Measurements from ENCODE around the gene SPECC1.

The SPECC1 gene

DNA sequence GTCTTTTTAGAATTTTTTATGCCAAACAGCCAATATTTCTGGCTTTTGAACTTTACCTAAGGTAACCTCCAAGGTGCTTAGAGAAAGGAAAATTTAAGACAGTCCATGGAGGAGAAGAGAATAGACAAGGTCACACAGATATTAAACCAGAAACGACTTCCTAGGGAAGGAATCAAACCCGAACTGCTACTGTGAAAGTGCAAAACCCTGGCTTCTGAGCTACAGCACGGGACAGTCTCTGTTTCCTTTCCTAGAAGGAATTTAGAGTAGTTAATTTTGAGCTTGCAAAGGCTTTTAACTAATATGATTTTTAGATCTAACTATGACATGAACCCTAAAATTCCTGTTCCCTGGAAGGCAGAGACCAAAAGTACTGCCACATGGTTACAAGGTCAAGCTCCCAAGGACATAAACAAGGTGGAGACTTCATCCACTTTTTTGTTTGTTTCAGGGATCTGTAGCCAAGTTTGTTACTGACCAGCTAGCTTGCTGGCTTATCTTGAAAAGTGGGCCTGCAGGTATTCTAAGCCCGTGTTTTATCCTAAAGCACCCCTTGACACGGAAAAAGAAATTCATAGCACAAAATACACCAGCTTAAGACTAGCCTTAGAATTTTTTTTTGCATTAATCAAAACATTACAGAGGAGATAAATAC, 188.2 kb downstream of the SPECC1 start:
- no peak overlapping the region for H3K9ac ChIP-seq (ENCODE audit: low read length)
- H3K9me2 ChIP-seq (ENCODE audit: low read depth, low read length), result no peaks in the 10 kb centered on the region
- no peak overlapping the region for H3K4me3 ChIP-seq (ENCODE audit: low read depth, low read length, poor library complexity, severe bottlenecking)
- no peak overlapping the region for H2AFZ ChIP-seq (ENCODE audit: low read length)
- no peak overlapping the region for H3K4me2 ChIP-seq (ENCODE audit: low read length)
- TF ChIP-seq, protein P1, sequence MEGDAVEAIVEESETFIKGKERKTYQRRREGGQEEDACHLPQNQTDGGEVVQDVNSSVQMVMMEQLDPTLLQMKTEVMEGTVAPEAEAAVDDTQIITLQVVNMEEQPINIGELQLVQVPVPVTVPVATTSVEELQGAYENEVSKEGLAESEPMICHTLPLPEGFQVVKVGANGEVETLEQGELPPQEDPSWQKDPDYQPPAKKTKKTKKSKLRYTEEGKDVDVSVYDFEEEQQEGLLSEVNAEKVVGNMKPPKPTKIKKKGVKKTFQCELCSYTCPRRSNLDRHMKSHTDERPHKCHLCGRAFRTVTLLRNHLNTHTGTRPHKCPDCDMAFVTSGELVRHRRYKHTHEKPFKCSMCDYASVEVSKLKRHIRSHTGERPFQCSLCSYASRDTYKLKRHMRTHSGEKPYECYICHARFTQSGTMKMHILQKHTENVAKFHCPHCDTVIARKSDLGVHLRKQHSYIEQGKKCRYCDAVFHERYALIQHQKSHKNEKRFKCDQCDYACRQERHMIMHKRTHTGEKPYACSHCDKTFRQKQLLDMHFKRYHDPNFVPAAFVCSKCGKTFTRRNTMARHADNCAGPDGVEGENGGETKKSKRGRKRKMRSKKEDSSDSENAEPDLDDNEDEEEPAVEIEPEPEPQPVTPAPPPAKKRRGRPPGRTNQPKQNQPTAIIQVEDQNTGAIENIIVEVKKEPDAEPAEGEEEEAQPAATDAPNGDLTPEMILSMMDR (IDR thresholded peaks at IDR 0.05; ENCODE audit: low read length), result no peak
- no peak for TF ChIP-seq EZH2 (IDR thresholded peaks at IDR 0.05; ENCODE audit: borderline replicate concordance, low read length)
- no peaks in the 10 kb centered on the region for H3K36me3 ChIP-seq (ENCODE audit: insufficient read depth, low read length)
- no peaks in the 10 kb centered on the region for H4K20me1 ChIP-seq (ENCODE audit: insufficient read depth, low read length)
- no peaks in the 10 kb centered on the region for H3F3A ChIP-seq (ENCODE audit: insufficient read depth, low read length)
- peaks cover 11% of the 10 kb centered on the region; the same call in 1 of the 2 replicates for H3K9me3 ChIP-seq (ENCODE audit: low read length)
- H3K79me2 ChIP-seq (ENCODE audit: insufficient read depth, low read length), result no peaks in the 10 kb centered on the region
- no peak overlapping the region for H3K27ac ChIP-seq (ENCODE audit: low read depth, low read length, poor library complexity, severe bottlenecking)
- no peaks in the 10 kb centered on the region for H3K4me1 ChIP-seq (ENCODE audit: insufficient read depth, low read length, severe bottlenecking)
- no peaks in the 10 kb centered on the region for H3K27me3 ChIP-seq (ENCODE audit: insufficient read depth, low read length)

DNA sequence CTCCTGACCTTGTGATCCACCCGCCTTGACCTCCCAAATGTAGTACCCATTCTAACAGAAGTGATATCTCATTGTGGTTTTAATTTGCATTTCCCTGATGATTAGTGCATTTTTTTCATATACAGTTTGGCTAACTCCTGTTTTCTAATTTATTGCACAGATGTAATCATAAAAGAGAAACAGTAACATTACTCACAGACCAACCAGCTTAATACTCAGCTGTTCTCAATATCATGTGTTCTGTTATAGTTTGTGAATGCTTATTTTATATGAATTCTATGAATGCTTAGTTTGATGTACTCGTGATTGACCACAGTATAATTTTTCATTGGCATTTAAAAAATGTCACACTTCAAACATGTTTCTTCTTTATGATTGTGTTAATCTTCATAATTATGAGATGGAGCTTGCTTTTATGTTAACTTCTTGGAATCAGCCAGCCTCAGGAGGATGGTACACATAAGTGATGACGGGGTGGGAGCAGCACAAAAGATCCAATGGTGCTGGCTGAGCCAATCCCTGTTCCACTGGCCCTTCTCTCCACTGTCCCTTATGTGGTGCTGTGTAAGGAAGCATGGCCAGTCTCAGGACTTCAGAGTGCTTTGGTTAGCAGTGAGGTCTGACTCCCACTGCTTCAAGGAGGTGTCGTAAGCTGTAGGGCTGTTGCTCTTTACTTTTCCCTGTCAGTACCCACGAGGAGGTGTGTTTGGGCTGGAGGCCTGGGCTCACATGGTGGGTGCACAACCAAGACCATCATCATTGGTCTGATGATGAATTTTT, 191.0 kb downstream of the SPECC1 start:
- Histone ChIP-seq H3K4me3 (ENCODE audit: low read depth, low read length, poor library complexity, severe bottlenecking) (no peak overlapping the region), H2AFZ (ENCODE audit: low read length) (no peak overlapping the region), H4K20me1 (ENCODE audit: insufficient read depth, low read length) (no peaks in the 10 kb centered on the region), H3K4me2 (ENCODE audit: low read length) (no peak overlapping the region), H3K9me3 (ENCODE audit: low read length) (peaks cover 6% of the 10 kb centered on the region; the same call in 1 of the 2 replicates), H3K4me1 (ENCODE audit: insufficient read depth, low read length, severe bottlenecking) (no peaks in the 10 kb centered on the region), H3F3A (ENCODE audit: insufficient read depth, low read length) (no peaks in the 10 kb centered on the region), H3K27ac (ENCODE audit: low read depth, low read length, poor library complexity, severe bottlenecking) (no peak overlapping the region), H3K36me3 (ENCODE audit: insufficient read depth, low read length) (no peaks in the 10 kb centered on the region), H3K9me2 (ENCODE audit: low read depth, low read length) (no peaks in the 10 kb centered on the region), H3K79me2 (ENCODE audit: insufficient read depth, low read length) (no peaks in the 10 kb centered on the region), H3K27me3 (ENCODE audit: insufficient read depth, low read length) (no peaks in the 10 kb centered on the region), H3K9ac (ENCODE audit: low read length) (no peak overlapping the region)
- TF ChIP-seq, protein P1 (IDR thresholded peaks at IDR 0.05; ENCODE audit: low read length), result no peak
- no peak for TF ChIP-seq EZH2 (IDR thresholded peaks at IDR 0.05; ENCODE audit: borderline replicate concordance, low read length)

DNA sequence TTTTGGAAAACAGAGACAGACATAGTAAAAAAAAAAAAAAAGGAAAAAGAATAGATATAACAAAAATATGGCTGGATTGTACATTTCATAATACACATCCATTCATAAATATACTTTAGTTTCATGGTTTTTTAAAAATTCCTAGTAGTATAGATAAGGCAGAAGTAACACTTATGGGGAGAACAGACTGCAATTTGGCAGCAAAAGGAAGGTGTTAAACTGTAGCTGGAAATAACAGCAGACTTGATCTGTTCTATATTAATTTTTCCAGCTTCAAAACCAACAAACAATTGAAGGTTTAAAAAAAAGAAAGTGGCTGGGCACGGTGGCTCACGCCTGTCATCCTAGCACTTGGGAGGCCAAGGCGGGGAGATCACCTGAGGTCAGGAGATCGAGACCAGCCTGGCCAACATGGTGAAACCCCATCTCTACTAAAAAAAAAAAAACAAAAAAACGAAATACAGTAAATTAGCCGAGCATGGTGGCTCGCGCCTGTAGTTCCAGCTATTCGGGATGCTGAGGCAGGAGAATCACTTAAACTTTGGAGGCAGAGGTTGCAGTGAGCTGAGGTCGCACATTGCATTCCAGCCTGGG, 191.8 kb downstream of the SPECC1 start:
- Histone ChIP-seq H3K27ac (ENCODE audit: low read depth, low read length, poor library complexity, severe bottlenecking) (no peak overlapping the region), H3K36me3 (ENCODE audit: insufficient read depth, low read length) (no peaks in the 10 kb centered on the region), H3K9me2 (ENCODE audit: low read depth, low read length) (no peaks in the 10 kb centered on the region), H3K27me3 (ENCODE audit: insufficient read depth, low read length) (no peaks in the 10 kb centered on the region), H3K9ac (ENCODE audit: low read length) (no peak overlapping the region), H3K9me3 (ENCODE audit: low read length) (peaks cover 5% of the 10 kb centered on the region; the same call in 1 of the 2 replicates), H3K79me2 (ENCODE audit: insufficient read depth, low read length) (no peaks in the 10 kb centered on the region), H4K20me1 (ENCODE audit: insufficient read depth, low read length) (no peaks in the 10 kb centered on the region), H3K4me3 (ENCODE audit: low read depth, low read length, poor library complexity, severe bottlenecking) (no peak overlapping the region), H3K4me1 (ENCODE audit: insufficient read depth, low read length, severe bottlenecking) (no peaks in the 10 kb centered on the region), H2AFZ (ENCODE audit: low read length) (no peak overlapping the region), H3F3A (ENCODE audit: insufficient read depth, low read length) (no peaks in the 10 kb centered on the region), H3K4me2 (ENCODE audit: low read length) (no peak overlapping the region)
- TF ChIP-seq, protein P1 (IDR thresholded peaks at IDR 0.05; ENCODE audit: low read length), result no peak
- no peak for TF ChIP-seq EZH2 (IDR thresholded peaks at IDR 0.05; ENCODE audit: borderline replicate concordance, low read length)

Data from OCI-LY1 (cell line).